Trophoblast cell (in vitro differentiated cells and primary cell): ENCODE data around the gene FIZ1.
"Not testable (repeated sequence)": the region's sequence is repeated elsewhere in the genome, so short reads cannot be mapped to it uniquely, and the experiment has no call there.

Source experiments
- DNase-seq, 2 donors: peaks; one replicate each; pipeline ENCODE4 v3.0.0-alpha.2; 2016
- H2AFZ ChIP-seq: 2 replicates; pipeline ENCODE4 v1.6.1; 2013; ENCODE audit warnings: low read length, moderate library complexity, mild to moderate bottlenecking; ENCODE audit not compliant: insufficient read depth, poor library complexity
- H2AK5ac ChIP-seq: 2 replicates; pipeline ENCODE4 v1.6.1; 2013; ENCODE audit warnings: mild to moderate bottlenecking, low read length
- H2BK120ac ChIP-seq: 2 replicates; pipeline ENCODE4 v1.6.1; 2013; ENCODE audit warnings: low read length, mild to moderate bottlenecking, moderate library complexity; ENCODE audit not compliant: insufficient read depth, poor library complexity
- H2BK12ac ChIP-seq: 2 replicates; pipeline ENCODE4 v1.6.1; 2013; ENCODE audit warnings: mild to moderate bottlenecking, low read length, moderate library complexity
- H2BK5ac ChIP-seq: 2 replicates; pipeline ENCODE4 v1.6.1; 2013; ENCODE audit warnings: low read length, low read depth, moderate library complexity, mild to moderate bottlenecking; ENCODE audit not compliant: poor library complexity
- H3K14ac ChIP-seq: 2 replicates; pipeline ENCODE4 v1.6.1; 2013; ENCODE audit warnings: mild to moderate bottlenecking, low read length
- H3K18ac ChIP-seq: 2 replicates; pipeline ENCODE4 v1.6.1; 2013; ENCODE audit warnings: mild to moderate bottlenecking, low read length
- H3K23ac ChIP-seq: 2 replicates; pipeline ENCODE4 v1.6.1; 2013; ENCODE audit warnings: low read length
- H3K27ac ChIP-seq: 2 replicates; pipeline ENCODE4 v1.5.1; 2013; ENCODE audit warnings: low read depth, mild to moderate bottlenecking, inconsistent platforms, low read length, moderate library complexity
- H3K27me3 ChIP-seq: 2 replicates; pipeline ENCODE4 v1.6.1; 2013; ENCODE audit warnings: inconsistent platforms, mild to moderate bottlenecking, low read length, moderate library complexity; ENCODE audit not compliant: insufficient read depth
- H3K36me3 ChIP-seq, 2 experiments: 1 replicate in 1 of 2; 2 replicates in 1 of 2; pipeline ENCODE4 v1.6.1; 2013; ENCODE audit warnings: low read length in 2 of 2, mild to moderate bottlenecking in 2 of 2, moderate library complexity in 1 of 2; ENCODE audit not compliant: insufficient read depth in 2 of 2, control insufficient read depth in 1 of 2
- H3K4ac ChIP-seq: 2 replicates; pipeline ENCODE4 v1.6.1; 2013; ENCODE audit warnings: low read depth, mild to moderate bottlenecking, low read length, moderate library complexity
- H3K4me1 ChIP-seq, 2 experiments: 1 replicate in 1 of 2; 2 replicates in 1 of 2; pipeline ENCODE4 v1.6.1; 2013; ENCODE audit warnings: low read length in 2 of 2, mild to moderate bottlenecking in 2 of 2, moderate library complexity in 1 of 2; ENCODE audit not compliant: insufficient read depth in 2 of 2, control insufficient read depth in 1 of 2
- H3K4me2 ChIP-seq: 2 replicates; pipeline ENCODE4 v1.6.1; 2013; ENCODE audit warnings: inconsistent platforms, mild to moderate bottlenecking, low read length, moderate library complexity
- H3K4me3 ChIP-seq: 2 replicates; pipeline ENCODE4 v1.5.1; 2013; ENCODE audit warnings: mild to moderate bottlenecking, low read depth, low read length, inconsistent platforms
- H3K79me1 ChIP-seq: one replicate; pipeline ENCODE4 v1.6.1; 2013; ENCODE audit warnings: low read length
- H3K79me2 ChIP-seq: 2 replicates; pipeline ENCODE4 v1.6.1; 2013; ENCODE audit warnings: low read length, mild to moderate bottlenecking; ENCODE audit not compliant: control insufficient read depth, insufficient read depth, poor library complexity
- H3K9ac ChIP-seq: 2 replicates; pipeline ENCODE4 v1.6.1; 2013; ENCODE audit warnings: mild to moderate bottlenecking, low read length
- H3K9me3 ChIP-seq: 2 replicates; pipeline ENCODE4 v1.6.1; 2013; ENCODE audit warnings: low read depth, mild to moderate bottlenecking, control low read depth, inconsistent platforms, low read length; ENCODE audit not compliant: insufficient read depth
- H4K12ac ChIP-seq: 2 replicates; pipeline ENCODE4 v1.6.1; 2013; ENCODE audit warnings: low read depth, mild to moderate bottlenecking, low read length, moderate library complexity
- H4K8ac ChIP-seq: 2 replicates; pipeline ENCODE4 v1.6.1; 2013; ENCODE audit warnings: low read depth, mild to moderate bottlenecking, low read length, moderate library complexity
- H4K91ac ChIP-seq: one replicate; pipeline ENCODE4 v1.6.1; 2013; ENCODE audit warnings: low read depth, mild to moderate bottlenecking, low read length, moderate library complexity
- WGBS: extraction: QIAGEN DNeasy Blood & Tissue Kit; methylation state at CpG from one replicate; pipeline ENCODE4 v1.1.7; 2013; ENCODE audit warnings: missing lambda C conversion rate; ENCODE audit not compliant: insufficient read length, insufficient coverage; ENCODE audit errors: extremely low coverage; 5-methylcytosine and 5-hydroxymethylcytosine counted together

The FIZ1 gene

DNA sequence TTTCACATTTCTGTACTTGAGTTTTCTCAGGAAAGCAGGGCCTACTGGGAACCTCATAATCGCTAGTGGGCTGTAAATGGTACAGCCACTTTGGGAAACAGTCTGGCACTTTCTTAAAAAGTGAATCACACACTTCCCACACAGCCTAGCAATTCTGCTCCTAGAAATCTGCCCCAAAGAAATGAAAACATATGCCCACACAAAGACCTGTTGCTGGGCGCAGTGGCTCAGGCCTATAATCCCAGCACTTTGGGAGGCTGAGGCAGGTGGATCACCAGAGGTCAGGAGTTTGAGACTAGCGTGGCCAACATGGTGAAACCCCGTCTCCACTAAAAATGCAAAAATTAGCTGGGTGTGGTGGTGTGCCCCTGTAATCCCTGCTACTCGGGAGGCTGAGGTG is 29.8 kb downstream of the FIZ1 start:
- H3K79me1 ChIP-seq, H2BK5ac ChIP-seq, DNase-seq, H3K4me3 ChIP-seq, H3K23ac ChIP-seq, H3K36me3 ChIP-seq, H2AFZ ChIP-seq, H4K91ac ChIP-seq, H3K18ac ChIP-seq, H3K79me2 ChIP-seq, H4K8ac ChIP-seq, H2AK5ac ChIP-seq, H3K4ac ChIP-seq, H3K4me1 ChIP-seq, H4K12ac ChIP-seq, H2BK120ac ChIP-seq, H3K27me3 ChIP-seq, H3K9me3 ChIP-seq, H3K4me2 ChIP-seq, H3K27ac ChIP-seq, H2BK12ac ChIP-seq, H3K9ac ChIP-seq, H3K14ac ChIP-seq: not testable (repeated sequence)
- no CpG with 5 or more reads among the region's 5 CpGs for WGBS

DNA sequence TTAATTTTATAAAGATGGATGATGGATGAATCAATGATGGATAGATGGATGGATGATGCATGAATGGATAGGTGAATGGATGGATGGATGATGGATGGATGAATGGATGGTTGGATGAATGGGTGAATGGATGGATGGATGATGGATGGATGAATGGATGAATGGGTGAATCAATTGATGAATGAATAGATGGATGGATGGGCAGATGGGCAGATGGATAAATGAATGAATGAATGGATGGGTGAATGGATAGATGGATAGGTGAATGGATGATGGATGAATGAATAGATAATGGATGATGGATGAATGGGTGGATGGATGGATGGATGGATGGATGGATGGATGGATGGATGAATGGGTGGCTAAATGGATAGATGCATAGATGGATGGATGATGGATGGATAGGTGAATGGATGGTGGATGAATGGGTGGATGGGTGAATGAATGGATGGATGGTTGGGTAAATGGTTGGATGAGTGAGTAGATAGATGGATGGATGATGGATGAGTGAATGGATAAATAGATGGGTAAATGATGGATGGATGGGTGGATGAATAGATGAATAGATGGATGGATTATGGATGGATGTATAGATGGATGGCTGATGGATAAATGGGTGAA is 31.5 kb downstream of the FIZ1 start:
- Histone ChIP-seq H4K91ac (no peak overlapping the region), H3K79me2 (no peaks in the 10 kb centered on the region), H3K79me1 (no peaks in the 10 kb centered on the region), H3K4ac (no peak overlapping the region), H2BK120ac (no peak overlapping the region), H4K12ac (no peak overlapping the region), H3K4me2 (no peak overlapping the region), H3K4me3 (no peak overlapping the region), H3K4me1 (no peaks in the 10 kb centered on the region), H3K36me3 (no peaks in the 10 kb centered on the region), H4K8ac (no peak overlapping the region), H3K27me3 (no peaks in the 10 kb centered on the region), H3K9ac (no peak overlapping the region), H3K14ac (no peak overlapping the region), H2BK12ac (no peak overlapping the region), H2AFZ (no peak overlapping the region), H3K27ac (no peak overlapping the region), H2AK5ac (no peak overlapping the region), H3K23ac (no peak overlapping the region), H3K9me3 (no peaks in the 10 kb centered on the region), H3K18ac (no peak overlapping the region), H2BK5ac (no peak overlapping the region)
- DNase-seq, result no peak

DNA sequence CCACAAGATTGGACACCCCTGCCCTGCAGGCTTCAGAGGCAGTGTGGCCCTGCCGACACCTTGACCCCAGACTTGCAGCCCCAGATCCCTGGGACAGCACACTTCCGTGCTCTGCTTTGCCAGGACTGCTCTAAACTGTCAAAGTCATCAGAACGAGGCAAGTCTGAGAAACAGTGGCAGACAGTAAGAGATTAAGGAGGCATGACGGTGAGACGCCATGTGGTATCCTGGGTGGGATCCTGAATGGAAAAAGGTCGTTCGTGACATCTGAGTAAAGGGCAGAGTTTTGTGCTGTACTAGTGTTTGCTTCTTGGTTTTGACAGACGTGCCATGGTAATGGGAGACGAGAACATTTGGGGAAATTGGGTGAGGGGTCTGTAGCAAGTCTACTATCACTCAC is 32.5 kb downstream of the FIZ1 start:
- H2AFZ ChIP-seq, result no peak overlapping the region
- H2BK5ac ChIP-seq, result no peak overlapping the region
- H3K79me1 ChIP-seq, result no peaks in the 10 kb centered on the region
- H3K4me2 ChIP-seq, result no peak overlapping the region
- H3K23ac ChIP-seq, result no peak overlapping the region
- no peak overlapping the region for H2BK12ac ChIP-seq
- no peak overlapping the region for H2AK5ac ChIP-seq
- no peak overlapping the region for H3K4ac ChIP-seq
- H3K14ac ChIP-seq, result no peak overlapping the region
- no CpG with 5 or more reads among the region's 9 CpGs for WGBS
- H3K79me2 ChIP-seq, result no peaks in the 10 kb centered on the region
- no peaks in the 10 kb centered on the region for H3K4me1 ChIP-seq
- H4K8ac ChIP-seq, result no peak overlapping the region
- H3K18ac ChIP-seq, result no peak overlapping the region
- H4K91ac ChIP-seq, result no peak overlapping the region
- DNase-seq, result no peak
- no peak overlapping the region for H3K9ac ChIP-seq
- no peak overlapping the region for H2BK120ac ChIP-seq
- no peak overlapping the region for H4K12ac ChIP-seq
- no peak overlapping the region for H3K4me3 ChIP-seq
- no peaks in the 10 kb centered on the region for H3K27me3 ChIP-seq
- H3K27ac ChIP-seq, result no peak overlapping the region
- H3K36me3 ChIP-seq, result no peaks in the 10 kb centered on the region
- no peaks in the 10 kb centered on the region for H3K9me3 ChIP-seq

- Histone ChIP-seq H3K36me3 (no peaks in the 10 kb centered on the region), H2BK5ac (no peak overlapping the region), H2BK120ac (no peak overlapping the region), H3K18ac (no peak overlapping the region), H2AFZ (no peak overlapping the region), H3K4me3 (no peak overlapping the region), H3K79me1 (no peaks in the 10 kb centered on the region), H3K4me2 (no peak overlapping the region), H3K27ac (no peak overlapping the region), H3K14ac (no peak overlapping the region), H2AK5ac (no peak overlapping the region), H3K23ac (no peak overlapping the region), H4K8ac (no peak overlapping the region), H3K9ac (no peak overlapping the region), H3K27me3 (no peaks in the 10 kb centered on the region), H3K4me1 (no peaks in the 10 kb centered on the region), H4K91ac (no peak overlapping the region), H3K79me2 (no peaks in the 10 kb centered on the region), H3K9me3 (peaks cover 4% of the 10 kb centered on the region), H3K4ac (no peak overlapping the region), H4K12ac (no peak overlapping the region), H2BK12ac (no peak overlapping the region)
- DNase-seq, result no peak
- no CpG with 5 or more reads among the region's 12 CpGs for WGBS
Measured at GRCh38 chr19:55563261-55563690, 36.0 kb downstream of the FIZ1 start.
